Measurements from ENCODE around the gene MSRB2. TPM values are rescaled to one million over a fixed set of nuclear protein-coding genes. Genes with fewer than 3 reads are reported as not detected.

Gene MSRB2
- total RNA-seq = 10 to 100 TPM; 15.3 to 40.2 (median 31.7) TPM
- long read RNA-seq, partial matches to known transcripts = 0 of 1 reads
- long read RNA-seq, other reads (novel, unspliced or antisense) = 0 of 1 reads

GRCh38 chr10:23095404-23095965 lies at the start of gene MSRB2:
Gene MSRB2 (plus strand): TSS chr10:23095579. CDS start chr10:23095609, 30 bp downstream.
- intact Hi-C loops (cut with DNase I) = no loop called here
- WGBS (ENCODE audit: insufficient coverage, low coverage, low lambda C conversion rate, missing lambda C conversion rate) = 0% methylated on average over 13 of the region's 50 CpGs

GRCh38 chr10:23046027-23046426 lies 49.4 kb upstream of the MSRB2 start:
- H3K4me1 ChIP-seq = no peaks in the 10 kb centered on the region
- no peaks in the 10 kb centered on the region for H3K27me3 ChIP-seq
- H3K4me3 ChIP-seq = no peak overlapping the region
- DNase-seq (no peak), ATAC-seq (no peak)
- no peak overlapping the region for H3K27ac ChIP-seq
- no peaks in the 10 kb centered on the region for H3K36me3 ChIP-seq
- TF ChIP-seq POLR2A (IDR thresholded peaks at IDR 0.05) = no peak
- no peak for TF ChIP-seq CTCF (IDR thresholded peaks at IDR 0.05)
- intact Hi-C loops (cut with DNase I) = no loop called here
- no peaks in the 10 kb centered on the region for H3K9me3 ChIP-seq
- WGBS (ENCODE audit: insufficient coverage, low coverage, low lambda C conversion rate, missing lambda C conversion rate) = 52% methylated on average over 4 of the region's 4 CpGs

More at GRCh38 chr10:23095404-23095965, at the start of gene MSRB2:
- Histone ChIP-seq H3K4me1 (peaks cover 0 to 24% (median 4%) of the 10 kb centered on the region in 4 donors), H3K27me3 (no peaks in the 10 kb centered on the region), H3K36me3 (no peaks in the 10 kb centered on the region), H3K27ac (peak within 1 kb of the TSS; percentile 85 to 92 (median 88)), H3K4me3 (peak within 1 kb of the TSS; percentile 71 to 77 (median 75)), H3K9me3 (no peaks in the 10 kb centered on the region)
- TF ChIP-seq CTCF (IDR thresholded peaks at IDR 0.05) (no peak), POLR2A (IDR thresholded peaks at IDR 0.05) (peak; percentile 98)
- DNase-seq (peak; percentile 95 to 98 (median 96)), ATAC-seq (peak; percentile 94 to 97 (median 95))

- DNase-seq (no peak), ATAC-seq (no peak)
- intact Hi-C loops (cut with DNase I) = no loop called here
- no peaks in the 10 kb centered on the region for H3K9me3 ChIP-seq
- H3K36me3 ChIP-seq = no peaks in the 10 kb centered on the region
- no peak overlapping the region for H3K4me3 ChIP-seq
- TF ChIP-seq POLR2A (IDR thresholded peaks at IDR 0.05) (no peak), CTCF (IDR thresholded peaks at IDR 0.05) (no peak)
- no peaks in the 10 kb centered on the region for H3K27me3 ChIP-seq
- 51% methylated on average over 9 of the region's 9 CpGs for WGBS (ENCODE audit: insufficient coverage, low coverage, low lambda C conversion rate, missing lambda C conversion rate)
- H3K4me1 ChIP-seq = no peaks in the 10 kb centered on the region
- H3K27ac ChIP-seq = no peak overlapping the region
Measured at GRCh38 chr10:23047201-23048050, 48.0 kb upstream of the MSRB2 start.

GRCh38 chr10:23048191-23048590 lies 47.2 kb upstream of the MSRB2 start:
- intact Hi-C loops (cut with DNase I) = no loop called here

More at GRCh38 chr10:23048191-23048590, 47.2 kb upstream of the MSRB2 start:
- DNase-seq = no peak
- Histone ChIP-seq H3K27ac (no peak overlapping the region), H3K27me3 (no peaks in the 10 kb centered on the region), H3K9me3 (no peaks in the 10 kb centered on the region), H3K4me3 (no peak overlapping the region), H3K36me3 (no peaks in the 10 kb centered on the region), H3K4me1 (no peaks in the 10 kb centered on the region)
- ATAC-seq = no peak
- 75% methylated on average over 4 of the region's 4 CpGs for WGBS (ENCODE audit: insufficient coverage, low coverage, low lambda C conversion rate, missing lambda C conversion rate)
- no peak for TF ChIP-seq POLR2A (IDR thresholded peaks at IDR 0.05)
- no peak for TF ChIP-seq CTCF (IDR thresholded peaks at IDR 0.05)
